Measurements from ENCODE around the gene PSAT1. TPM values are rescaled to one million over a fixed set of nuclear protein-coding genes. Genes with fewer than 3 reads are reported as not detected.

The PSAT1 gene
- total RNA-seq, 1 experiment from 2014 or later, result 215 TPM

- H2BK15ac ChIP-seq (ENCODE audit: low read depth, low read length), result no peak overlapping the region
- H4K91ac ChIP-seq (ENCODE audit: insufficient read length, low read depth, low read length), result no peak overlapping the region
- no peak overlapping the region for H2BK5ac ChIP-seq (ENCODE audit: insufficient read length, low read length)
- DNase-seq, result no peak
- no peaks in the 10 kb centered on the region for H3K27me3 ChIP-seq (ENCODE audit: insufficient read depth, low read length)
- no peak overlapping the region for H3K4me2 ChIP-seq (ENCODE audit: insufficient read depth, insufficient read length, low read length)
- Mint-ChIP-seq H3K4me3 (no peak overlapping the region), H3K27ac (no peak overlapping the region; a peak in 1 of 7 replicates), H3K36me3 (ENCODE audit: insufficient read depth in 1 of 3, low read depth in 3 of 3) (peaks cover 20 to 57% (median 52%) of the 10 kb centered on the region in 3 experiments; a peak in 6 of 7 replicates), H3K4me1 (0 out of 4 replicates have a peak, but pooled peaks cover 0 to 3% of the 10 kb centered on the region in 2 experiments), H3K9me3 (no peaks in the 10 kb centered on the region), H3K27me3 (ENCODE audit: low read depth) (no peaks in the 10 kb centered on the region)
- no peak overlapping the region for H4K8ac ChIP-seq (replicated peaks; ENCODE audit: insufficient read length, low read depth, low read length)
- H2BK12ac ChIP-seq (ENCODE audit: insufficient read length, low read depth, low read length), result no peak overlapping the region
- no peak overlapping the region for H3K14ac ChIP-seq (ENCODE audit: insufficient read depth, low read length)
- no peaks in the 10 kb centered on the region for H4K20me1 ChIP-seq (ENCODE audit: control insufficient read depth, insufficient read depth, insufficient read length)
- H4K5ac ChIP-seq (ENCODE audit: insufficient read length, low read depth, low read length), result no peak overlapping the region
- H3K56ac ChIP-seq (ENCODE audit: insufficient read length, low read depth, low read length), result no peak overlapping the region
- H2AK5ac ChIP-seq (ENCODE audit: insufficient read length, low read length), result no peak overlapping the region
- H3K27ac ChIP-seq (ENCODE audit: insufficient read length, low read depth, low read length), result no peak overlapping the region
- H3K79me1 ChIP-seq (ENCODE audit: insufficient read depth, low read depth, low read length, poor library complexity, severe bottlenecking), result no peaks in the 10 kb centered on the region
- no peak overlapping the region for H3K23ac ChIP-seq (ENCODE audit: insufficient read length, low read depth, low read length)
- H3K23me2 ChIP-seq (ENCODE audit: insufficient read length, low read depth, low read length, poor library complexity, severe bottlenecking), result no peaks in the 10 kb centered on the region
- H2BK20ac ChIP-seq (ENCODE audit: low read depth, low read length, poor library complexity, severe bottlenecking), result no peak overlapping the region
- no peaks in the 10 kb centered on the region for H3K79me2 ChIP-seq (ENCODE audit: insufficient read depth, low read length)
- H3K18ac ChIP-seq (ENCODE audit: insufficient read length, low read depth, low read length), result no peak overlapping the region
- H2BK120ac ChIP-seq (ENCODE audit: low read depth, low read length, poor library complexity, severe bottlenecking), result no peak overlapping the region
- no peak overlapping the region for H2AFZ ChIP-seq (ENCODE audit: low read length)
- no peaks in the 10 kb centered on the region for H3K9me3 ChIP-seq (ENCODE audit: control insufficient read depth, low read depth, low read length)
- no peak for TF ChIP-seq CTCF (conservative IDR thresholded peaks at IDR 0.05)
- no peak overlapping the region for H3K9ac ChIP-seq (ENCODE audit: extremely low read depth, insufficient read length, low read length)
- no peaks in the 10 kb centered on the region for H3K4me1 ChIP-seq (ENCODE audit: insufficient read depth, low read length)
- H3T11ph ChIP-seq (ENCODE audit: low read length), result no peak overlapping the region
- no peak overlapping the region for H3K4ac ChIP-seq (ENCODE audit: low read depth, low read length)
Measured at GRCh38 chr9:78269784-78270183, 27.1 kb upstream of the PSAT1 start.
